ENCODE data around the gene CDK1. TPM values are rescaled to one million over a fixed set of nuclear protein-coding genes. Genes with fewer than 3 reads are reported as not detected.
A peak's percentile ranks its signal among the peaks of the same experiment; 100 is the strongest.

Gene CDK1
- total RNA-seq, 1 donor from 2014 or later, result 6.6 TPM

DNA sequence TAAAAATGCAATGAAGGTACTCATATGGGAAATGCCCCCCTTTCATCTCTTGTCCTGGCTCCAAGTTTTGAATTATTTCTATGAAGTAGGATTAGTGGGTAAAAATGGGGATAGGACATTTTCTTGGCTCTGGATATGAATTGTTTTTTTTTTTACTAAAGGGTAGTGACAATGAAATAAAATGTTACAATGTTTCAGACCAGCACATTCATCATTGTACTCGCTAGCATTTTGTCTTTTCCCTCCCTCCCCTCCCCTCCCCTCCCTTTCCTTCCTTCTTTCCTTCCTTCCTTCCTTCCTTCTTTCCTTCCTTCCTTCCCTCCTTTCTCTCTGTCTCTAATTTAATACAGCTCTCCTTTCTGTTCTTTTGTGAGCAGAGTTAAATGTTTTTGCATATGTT is 64.4 kb downstream of the CDK1 start:
- no peaks in the 10 kb centered on the region for H3K36me3 Mint-ChIP-seq (ENCODE audit: low read depth, unreplicated experiment)
- Histone ChIP-seq H3K4me1 (ENCODE audit: insufficient read depth, low read length) (peaks cover 6% of the 10 kb centered on the region), H3K27ac (ENCODE audit: low read depth, low read length) (no peak overlapping the region), H4K20me1 (ENCODE audit: insufficient read depth, low read length) (no peaks in the 10 kb centered on the region), H3K9ac (ENCODE audit: low read length) (no peak overlapping the region), H3K27me3 (ENCODE audit: insufficient read depth, low read length) (no peaks in the 10 kb centered on the region), H3K4me3 (ENCODE audit: insufficient read depth, low read depth, low read length) (no peak overlapping the region), H3K36me3 (ENCODE audit: insufficient read depth, low read length) (no peaks in the 10 kb centered on the region), H3K9me3 (ENCODE audit: insufficient read depth, low read depth, low read length) (no peaks in the 10 kb centered on the region), H2AFZ (ENCODE audit: low read depth, low read length) (no peak overlapping the region), H3K4me2 (ENCODE audit: low read length) (no peak overlapping the region), H3K79me2 (ENCODE audit: insufficient read depth, low read length) (no peaks in the 10 kb centered on the region)
- no peak for FAIRE-seq
- no peaks in the 10 kb centered on the region for H3K27me3 Mint-ChIP-seq (ENCODE audit: low read depth, unreplicated experiment)
- H3K27ac Mint-ChIP-seq (ENCODE audit: unreplicated experiment), result peak overlapping the region; percentile 38
- peaks cover 18% of the 10 kb centered on the region for H3K4me1 Mint-ChIP-seq (ENCODE audit: low read depth, unreplicated experiment)
- no peak for DNase-seq (ENCODE audit: low read depth)
- H3K4me3 Mint-ChIP-seq (ENCODE audit: unreplicated experiment), result no peak overlapping the region
- TF ChIP-seq, protein P1, sequence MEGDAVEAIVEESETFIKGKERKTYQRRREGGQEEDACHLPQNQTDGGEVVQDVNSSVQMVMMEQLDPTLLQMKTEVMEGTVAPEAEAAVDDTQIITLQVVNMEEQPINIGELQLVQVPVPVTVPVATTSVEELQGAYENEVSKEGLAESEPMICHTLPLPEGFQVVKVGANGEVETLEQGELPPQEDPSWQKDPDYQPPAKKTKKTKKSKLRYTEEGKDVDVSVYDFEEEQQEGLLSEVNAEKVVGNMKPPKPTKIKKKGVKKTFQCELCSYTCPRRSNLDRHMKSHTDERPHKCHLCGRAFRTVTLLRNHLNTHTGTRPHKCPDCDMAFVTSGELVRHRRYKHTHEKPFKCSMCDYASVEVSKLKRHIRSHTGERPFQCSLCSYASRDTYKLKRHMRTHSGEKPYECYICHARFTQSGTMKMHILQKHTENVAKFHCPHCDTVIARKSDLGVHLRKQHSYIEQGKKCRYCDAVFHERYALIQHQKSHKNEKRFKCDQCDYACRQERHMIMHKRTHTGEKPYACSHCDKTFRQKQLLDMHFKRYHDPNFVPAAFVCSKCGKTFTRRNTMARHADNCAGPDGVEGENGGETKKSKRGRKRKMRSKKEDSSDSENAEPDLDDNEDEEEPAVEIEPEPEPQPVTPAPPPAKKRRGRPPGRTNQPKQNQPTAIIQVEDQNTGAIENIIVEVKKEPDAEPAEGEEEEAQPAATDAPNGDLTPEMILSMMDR (IDR thresholded peaks at IDR 0.05; ENCODE audit: insufficient read depth, low read depth, low read length), result no peak
- no peak for TF ChIP-seq EZH2 (IDR thresholded peaks at IDR 0.05; ENCODE audit: insufficient read depth, low read length)
- H3K9me3 Mint-ChIP-seq (ENCODE audit: unreplicated experiment), result no peaks in the 10 kb centered on the region

Other genes starting within 250 kb of the CDK1 start
- 43.0 and 46.5 TPM in 2 replicates for gene RHOBTB1, start 165.7 kb downstream of the CDK1 start, total RNA-seq

All from astrocyte (in vitro differentiated cells and primary cell).